Activated CD4-positive, alpha-beta T cell treated with anti-CD3 and anti-CD28 coated beads for 1 hour (primary cell): ENCODE data around the gene ABLIM2.

Experiments used
- DNase-seq: peaks from one replicate; pipeline ENCODE4 v3.0.0-alpha.2; 2020

Gene ABLIM2

GRCh38 chr4:8066336-8066931 is 92.2 kb downstream of the ABLIM2 start:
- no peak for DNase-seq

GRCh38 chr4:8063974-8064563 is 94.5 kb downstream of the ABLIM2 start:
- no peak for DNase-seq

- no peak for DNase-seq
These were observed 97.0 kb downstream of the ABLIM2 start for GRCh38 chr4:8061573-8061972.

GRCh38 chr4:8061145-8061544 is 97.5 kb downstream of the ABLIM2 start:
- DNase-seq = no peak

GRCh38 chr4:8060632-8061031 is 98.0 kb downstream of the ABLIM2 start:
- no peak for DNase-seq

- no peak for DNase-seq
These were observed 100.6 kb downstream of the ABLIM2 start for GRCh38 chr4:8058031-8058479.

GRCh38 chr4:8055206-8055605 is 103.4 kb downstream of the ABLIM2 start:
- no peak for DNase-seq

- no peak for DNase-seq
These were observed 104.7 kb downstream of the ABLIM2 start for GRCh38 chr4:8053688-8054449.

GRCh38 chr4:8052160-8052691 is 106.4 kb downstream of the ABLIM2 start:
- no peak for DNase-seq

- DNase-seq = no peak
These were observed 107.0 kb downstream of the ABLIM2 start for GRCh38 chr4:8051644-8052043.

- no peak for DNase-seq
These were observed 107.9 kb downstream of the ABLIM2 start for GRCh38 chr4:8050555-8051206.

- no peak for DNase-seq
These were observed 108.4 kb downstream of the ABLIM2 start for GRCh38 chr4:8050180-8050554.

GRCh38 chr4:8048856-8049676 is 109.5 kb downstream of the ABLIM2 start:
- DNase-seq = no peak

- DNase-seq = no peak
These were observed 110.6 kb downstream of the ABLIM2 start for GRCh38 chr4:8047837-8048678.

- no peak for DNase-seq
These were observed 111.6 kb downstream of the ABLIM2 start for GRCh38 chr4:8046925-8047541.

- no peak for DNase-seq
These were observed 112.7 kb downstream of the ABLIM2 start for GRCh38 chr4:8045909-8046308.

- DNase-seq = no peak
These were observed 113.9 kb downstream of the ABLIM2 start for GRCh38 chr4:8044699-8045098.

GRCh38 chr4:8044244-8044643 is 114.4 kb downstream of the ABLIM2 start:
- DNase-seq = no peak

GRCh38 chr4:8043596-8043995 is 115.0 kb downstream of the ABLIM2 start:
- no peak for DNase-seq

GRCh38 chr4:8041868-8042267 is 116.7 kb downstream of the ABLIM2 start:
- no peak for DNase-seq

GRCh38 chr4:8041172-8041571 is 117.4 kb downstream of the ABLIM2 start:
- DNase-seq = no peak
